Ectodermal cell (in vitro differentiated cells): Measurements from ENCODE around the gene TIPARP.
"Not testable (repeated sequence)": the region's sequence is repeated elsewhere in the genome, so short reads cannot be mapped to it uniquely, and the experiment has no call there.

Experiments used
- H3K27ac ChIP-seq: 2 replicates; pipeline ENCODE4 v1.7.0; 2013; ENCODE audit warnings: mild to moderate bottlenecking, low read depth, low read length; ENCODE audit not compliant: insufficient read depth, poor library complexity, severe bottlenecking
- H3K27me3 ChIP-seq: 2 replicates; pipeline ENCODE4 v1.7.0; 2013; ENCODE audit warnings: mild to moderate bottlenecking, low read length; ENCODE audit not compliant: insufficient read depth, control insufficient read depth, poor library complexity, severe bottlenecking
- H3K36me3 ChIP-seq: one replicate; pipeline ENCODE4 v1.7.0; 2013; ENCODE audit warnings: low read length; ENCODE audit not compliant: control insufficient read depth, insufficient read depth
- H3K4me1 ChIP-seq: one replicate; pipeline ENCODE4 v1.7.0; 2013; ENCODE audit warnings: low read length; ENCODE audit not compliant: control insufficient read depth, insufficient read depth
- H3K4me3 ChIP-seq: 2 replicates; pipeline ENCODE4 v1.7.0; 2013; ENCODE audit warnings: low read depth, low read length, control low read depth; ENCODE audit not compliant: insufficient read depth
- H3K9me3 ChIP-seq: 2 replicates; pipeline ENCODE4 v1.7.0; 2013; ENCODE audit warnings: mild to moderate bottlenecking, low read length, moderate library complexity; ENCODE audit not compliant: control insufficient read depth
- WGBS, 2 experiments: methylation state at CpG; one replicate each; pipeline ENCODE4 v1.1.7; 2013; ENCODE audit warnings: missing lambda C conversion rate in 2 of 2; 5-methylcytosine and 5-hydroxymethylcytosine counted together

TIPARP gene

DNA sequence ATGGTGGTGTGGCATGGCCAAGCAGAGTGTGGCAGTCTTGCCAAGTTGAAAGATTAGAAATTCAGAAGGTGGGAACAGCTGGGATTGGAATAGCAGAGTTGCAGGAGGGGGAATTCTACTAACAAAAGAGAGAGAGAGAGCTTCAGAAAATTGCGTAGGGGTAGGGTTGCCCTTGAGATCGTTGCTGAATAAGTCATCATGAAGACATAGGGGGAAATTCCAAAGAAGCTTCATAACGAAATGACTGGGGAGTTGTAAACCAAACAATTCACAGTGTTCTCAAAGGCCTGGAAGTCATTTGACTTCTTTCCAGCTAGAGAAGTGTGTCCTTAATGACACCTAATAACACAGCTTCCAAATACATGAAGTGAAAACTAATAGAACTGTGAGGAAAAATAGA, 26.3 kb upstream of the TIPARP start:
- whole genome bisulfite sequencing, 2 experiments, result 79 to 83% methylated on average over 3 of the region's 3 CpGs
- no peak overlapping the region for H3K4me3 ChIP-seq
- H3K27ac ChIP-seq, result no peak overlapping the region
- H3K27me3 ChIP-seq, result no peaks in the 10 kb centered on the region
- peaks cover 7% of the 10 kb centered on the region for H3K4me1 ChIP-seq
- no peaks in the 10 kb centered on the region for H3K36me3 ChIP-seq
- no peaks in the 10 kb centered on the region for H3K9me3 ChIP-seq

GRCh38 chr3:156649681-156650080, 24.7 kb upstream of the TIPARP start:
- H3K36me3 ChIP-seq, result no peaks in the 10 kb centered on the region
- no peak overlapping the region for H3K4me3 ChIP-seq
- no peak overlapping the region for H3K27ac ChIP-seq
- no peaks in the 10 kb centered on the region for H3K4me1 ChIP-seq
- H3K9me3 ChIP-seq, result no peaks in the 10 kb centered on the region
- WGBS, 2 experiments, result no CpG with 5 or more reads among the region's 1 CpG
- H3K27me3 ChIP-seq, result no peaks in the 10 kb centered on the region

DNA sequence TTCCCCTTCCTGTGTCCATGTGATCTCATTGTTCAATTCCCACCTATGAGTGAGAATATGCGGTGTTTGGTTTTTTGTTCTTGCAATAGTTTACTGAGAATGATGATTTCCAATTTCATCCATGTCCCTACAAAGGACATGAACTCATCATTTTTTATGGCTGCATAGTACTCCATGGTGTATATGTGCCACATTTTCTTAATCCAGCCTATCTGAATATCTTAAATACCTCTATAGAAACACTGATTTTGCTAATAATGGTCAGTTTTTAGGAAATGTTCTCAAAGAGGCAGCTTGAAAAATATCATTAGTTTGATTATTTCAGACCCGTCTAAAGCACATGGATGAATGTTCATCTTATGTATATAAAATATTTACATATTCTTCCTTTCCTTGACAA, 21.7 kb upstream of the TIPARP start:
- WGBS, 2 experiments, result 100% methylated on average over 1 of the region's 2 CpGs
- H3K36me3 ChIP-seq, H3K4me1 ChIP-seq, H3K27me3 ChIP-seq, H3K4me3 ChIP-seq, H3K9me3 ChIP-seq, H3K27ac ChIP-seq: not testable (repeated sequence)

DNA sequence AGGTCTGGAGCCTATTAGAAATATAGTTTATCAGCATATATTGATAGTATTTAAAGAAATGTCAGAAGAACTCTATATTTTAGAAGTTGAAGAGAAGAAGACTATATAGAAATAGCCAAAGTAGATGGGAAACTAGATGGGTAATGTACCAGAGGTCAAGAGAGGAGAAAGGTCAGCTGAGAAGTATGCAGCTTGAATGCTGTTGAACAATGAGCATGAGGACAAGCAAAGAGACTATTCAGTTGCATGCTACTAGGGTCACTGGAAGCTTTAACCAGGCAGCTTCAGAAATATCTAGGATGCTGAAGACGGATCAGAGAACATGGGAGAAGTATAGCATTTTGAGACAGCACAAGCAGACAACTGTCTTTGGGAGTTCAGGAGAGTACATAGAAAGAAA, 19.6 kb upstream of the TIPARP start:
- no peak overlapping the region for H3K27ac ChIP-seq
- no peaks in the 10 kb centered on the region for H3K36me3 ChIP-seq
- no peaks in the 10 kb centered on the region for H3K4me1 ChIP-seq
- H3K9me3 ChIP-seq, result no peaks in the 10 kb centered on the region
- no peak overlapping the region for H3K4me3 ChIP-seq
- WGBS, 2 experiments, result 88 to 94% methylated on average over 1 of the region's 1 CpG
- no peaks in the 10 kb centered on the region for H3K27me3 ChIP-seq

GRCh38 chr3:156655819-156656550, 18.4 kb upstream of the TIPARP start:
- Histone ChIP-seq H3K4me1 (no peaks in the 10 kb centered on the region), H3K9me3 (no peaks in the 10 kb centered on the region), H3K4me3 (no peak overlapping the region), H3K36me3 (no peaks in the 10 kb centered on the region), H3K27me3 (no peaks in the 10 kb centered on the region), H3K27ac (no peak overlapping the region)
- 91 to 97% methylated on average over 5 of the region's 5 CpGs for WGBS, 2 experiments

DNA sequence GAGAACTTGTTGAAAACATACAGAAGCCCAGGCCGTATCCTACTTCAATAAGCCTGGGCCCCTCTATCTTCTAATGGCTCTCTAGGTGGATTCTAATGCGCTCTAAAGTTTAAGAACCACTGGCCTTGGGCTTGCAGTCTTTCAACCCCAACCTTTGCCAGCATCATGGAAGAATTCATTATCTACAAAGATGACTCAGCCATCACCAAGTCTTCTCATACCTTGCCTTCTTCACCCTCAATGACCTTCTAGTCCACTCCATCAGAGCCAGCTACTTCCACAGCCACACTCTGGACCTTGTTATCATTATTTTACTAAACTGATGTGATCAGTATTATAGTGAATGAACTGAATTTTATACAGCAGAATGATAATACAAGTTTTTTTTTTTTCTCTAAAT, 16.9 kb upstream of the TIPARP start:
- H3K4me1 ChIP-seq, result no peaks in the 10 kb centered on the region
- no peaks in the 10 kb centered on the region for H3K36me3 ChIP-seq
- H3K27ac ChIP-seq, result no peak overlapping the region
- WGBS, 2 experiments, result 94 to 96% methylated on average over 2 of the region's 2 CpGs
- H3K4me3 ChIP-seq, result no peak overlapping the region
- H3K9me3 ChIP-seq, result no peaks in the 10 kb centered on the region
- H3K27me3 ChIP-seq, result no peaks in the 10 kb centered on the region

GRCh38 chr3:156657862-156658731, 16.3 kb upstream of the TIPARP start:
- no peak overlapping the region for H3K27ac ChIP-seq
- no peak overlapping the region for H3K4me3 ChIP-seq
- no peaks in the 10 kb centered on the region for H3K36me3 ChIP-seq
- no peaks in the 10 kb centered on the region for H3K9me3 ChIP-seq
- no peaks in the 10 kb centered on the region for H3K27me3 ChIP-seq
- 89 to 90% methylated on average over 2 to 3 of the region's 4 CpGs for WGBS, 2 experiments
- no peaks in the 10 kb centered on the region for H3K4me1 ChIP-seq

DNA sequence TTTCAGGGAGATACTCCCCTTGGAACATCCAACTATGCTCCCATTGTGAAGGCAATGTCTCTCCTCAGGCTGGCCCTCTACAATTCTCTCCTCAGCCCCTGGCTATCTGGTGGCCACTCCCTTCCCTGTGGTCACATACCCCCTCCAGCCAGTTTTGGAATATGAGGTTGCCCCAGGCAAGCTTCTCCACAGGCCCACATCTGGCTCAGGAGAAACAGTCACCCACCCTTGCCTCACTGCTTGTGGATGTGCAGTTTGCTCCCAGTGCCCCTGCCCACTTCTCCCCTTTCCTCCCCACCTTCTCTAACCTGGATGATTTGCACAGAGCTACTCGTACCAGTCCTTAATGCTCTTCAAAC, 15.7 kb upstream of the TIPARP start:
- no peak overlapping the region for H3K27ac ChIP-seq
- no peaks in the 10 kb centered on the region for H3K36me3 ChIP-seq
- H3K27me3 ChIP-seq, result no peaks in the 10 kb centered on the region
- WGBS, 2 experiments, result 79 to 80% methylated on average over 1 of the region's 1 CpG
- no peaks in the 10 kb centered on the region for H3K9me3 ChIP-seq
- no peaks in the 10 kb centered on the region for H3K4me1 ChIP-seq
- no peak overlapping the region for H3K4me3 ChIP-seq

DNA sequence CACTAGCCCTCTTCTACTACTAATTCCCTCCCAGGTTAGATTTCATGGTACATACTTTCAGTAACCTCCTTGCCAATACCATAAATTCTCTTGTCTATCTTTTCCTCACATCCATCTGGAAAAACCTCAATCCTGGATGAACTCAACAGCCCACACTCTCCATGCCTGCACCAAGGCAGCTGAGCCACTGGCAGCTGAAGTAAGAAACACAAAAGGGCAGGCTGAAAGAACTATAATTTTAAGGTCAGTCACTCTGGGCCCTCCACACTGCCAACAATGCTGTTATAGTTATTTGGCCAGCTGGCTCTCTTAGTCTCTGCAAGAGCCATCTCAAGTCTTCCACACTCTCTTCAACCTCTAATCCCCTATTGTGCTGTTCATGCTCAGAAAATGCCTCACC, 15.1 kb upstream of the TIPARP start:
- Histone ChIP-seq H3K9me3 (no peaks in the 10 kb centered on the region), H3K4me3 (no peak overlapping the region), H3K4me1 (no peaks in the 10 kb centered on the region), H3K36me3 (no peaks in the 10 kb centered on the region), H3K27me3 (no peaks in the 10 kb centered on the region), H3K27ac (no peak overlapping the region)

GRCh38 chr3:156661155-156661554, 13.2 kb upstream of the TIPARP start:
- WGBS, 2 experiments, result 94 to 96% methylated on average over 2 of the region's 2 CpGs
- Histone ChIP-seq H3K4me1 (no peaks in the 10 kb centered on the region), H3K9me3 (no peaks in the 10 kb centered on the region), H3K27me3 (no peaks in the 10 kb centered on the region), H3K4me3 (no peak overlapping the region), H3K27ac (no peak overlapping the region), H3K36me3 (no peaks in the 10 kb centered on the region)
